ENCODE data around the gene FYB1.

DNA sequence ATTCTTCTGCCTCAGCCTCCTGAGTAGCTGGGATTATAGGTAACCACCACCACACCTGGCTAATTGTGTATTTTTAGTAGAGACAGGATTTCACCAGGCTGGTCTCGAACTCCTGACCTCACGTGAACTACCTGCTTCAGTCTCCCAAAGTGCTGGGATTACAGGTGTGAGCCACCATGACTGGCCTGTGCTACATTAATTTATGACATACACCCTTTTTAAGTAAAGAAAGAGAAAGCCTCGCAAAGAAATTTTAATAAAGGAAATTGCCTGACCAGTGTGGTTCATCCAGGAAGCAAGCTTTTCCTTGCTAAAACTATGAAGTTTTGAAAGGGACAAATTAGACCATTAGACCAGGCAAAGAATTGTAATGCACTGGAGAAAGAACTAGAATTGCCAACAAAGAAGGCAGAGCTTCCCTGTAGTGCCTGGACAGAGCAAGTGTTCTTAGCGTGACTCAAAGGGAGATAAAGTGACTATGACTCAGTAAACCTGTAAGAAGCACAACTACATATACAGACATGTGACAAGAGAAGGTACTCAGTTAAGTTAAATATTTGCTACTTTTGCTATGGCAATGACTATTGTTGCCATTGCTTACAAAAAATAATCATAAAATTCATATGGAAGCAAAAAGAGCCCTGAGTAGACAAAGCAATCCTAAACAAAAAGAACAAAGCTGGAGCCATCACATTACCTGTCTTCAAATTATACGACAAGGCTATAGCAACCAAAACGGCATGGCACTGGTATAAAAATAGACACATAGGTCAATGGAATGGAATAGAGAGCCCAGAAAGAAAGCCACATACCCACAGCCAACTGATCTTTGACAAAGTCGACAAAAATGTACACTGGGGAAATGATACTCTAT is 54.6 kb downstream of the FYB1 start:
- TF ChIP-seq, protein P1, sequence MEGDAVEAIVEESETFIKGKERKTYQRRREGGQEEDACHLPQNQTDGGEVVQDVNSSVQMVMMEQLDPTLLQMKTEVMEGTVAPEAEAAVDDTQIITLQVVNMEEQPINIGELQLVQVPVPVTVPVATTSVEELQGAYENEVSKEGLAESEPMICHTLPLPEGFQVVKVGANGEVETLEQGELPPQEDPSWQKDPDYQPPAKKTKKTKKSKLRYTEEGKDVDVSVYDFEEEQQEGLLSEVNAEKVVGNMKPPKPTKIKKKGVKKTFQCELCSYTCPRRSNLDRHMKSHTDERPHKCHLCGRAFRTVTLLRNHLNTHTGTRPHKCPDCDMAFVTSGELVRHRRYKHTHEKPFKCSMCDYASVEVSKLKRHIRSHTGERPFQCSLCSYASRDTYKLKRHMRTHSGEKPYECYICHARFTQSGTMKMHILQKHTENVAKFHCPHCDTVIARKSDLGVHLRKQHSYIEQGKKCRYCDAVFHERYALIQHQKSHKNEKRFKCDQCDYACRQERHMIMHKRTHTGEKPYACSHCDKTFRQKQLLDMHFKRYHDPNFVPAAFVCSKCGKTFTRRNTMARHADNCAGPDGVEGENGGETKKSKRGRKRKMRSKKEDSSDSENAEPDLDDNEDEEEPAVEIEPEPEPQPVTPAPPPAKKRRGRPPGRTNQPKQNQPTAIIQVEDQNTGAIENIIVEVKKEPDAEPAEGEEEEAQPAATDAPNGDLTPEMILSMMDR (IDR thresholded peaks at IDR 0.05), result no peak
- TF ChIP-seq POLR2A (IDR thresholded peaks at IDR 0.05), result no peak

All from lower leg skin (tissue), 3 donors.